Panc1 (cell line): ENCODE measurements around the gene HK1.
A peak's percentile ranks its signal among the peaks of the same experiment; 100 is the strongest.

Experiments
- POLR2AphosphoS5 ChIP-seq: IDR thresholded peaks from 2 replicates; pipeline ENCODE4 v1.6.1; 2012; ENCODE audit warnings: mild to moderate bottlenecking, low read depth, low read length, moderate library complexity
- TCF7L2 ChIP-seq: IDR thresholded peaks from 2 replicates; pipeline ENCODE4 v1.6.1; 2011; ENCODE audit warnings: mild to moderate bottlenecking, low read depth, low read length, inconsistent platforms
- TF ChIP-seq, protein P1 (sequence below): fragments of 450-650 bp; IDR thresholded peaks from 2 replicates; pipeline ENCODE4 v1.5.1; 2017; ENCODE audit warnings: mild to moderate bottlenecking
- TF ChIP-seq, protein P2 (sequence below), 2 experiments: IDR thresholded peaks; 2 replicates each; pipeline ENCODE4 v1.6.1; 2011 to 2012; ENCODE audit warnings: low read depth in 2 of 2, control low read depth in 1 of 2, low read length in 1 of 2, mild to moderate bottlenecking in 1 of 2, moderate library complexity in 1 of 2; ENCODE audit not compliant: insufficient read depth in 1 of 2

DNA sequence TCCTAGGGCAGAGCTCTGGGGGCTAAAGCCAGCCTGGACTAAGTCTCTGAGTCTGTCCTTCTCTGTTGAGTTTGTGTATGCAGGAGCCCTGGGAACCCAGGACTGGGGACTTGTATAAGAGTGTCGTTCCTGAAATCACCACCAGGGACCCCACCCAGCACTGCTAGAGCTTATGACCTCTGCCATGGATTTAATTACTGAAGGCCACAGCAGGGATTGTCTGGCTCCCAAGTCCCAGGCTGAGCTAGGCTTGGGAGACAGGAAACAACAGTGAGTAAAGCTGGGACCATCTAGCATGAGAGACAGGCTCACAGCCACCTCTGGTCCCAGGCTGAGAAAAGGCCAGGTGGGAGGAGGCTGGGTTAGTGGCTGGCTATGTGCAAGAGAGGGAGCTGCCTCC lies 171.5 kb downstream of the HK1 start:
- TF ChIP-seq, protein P1, sequence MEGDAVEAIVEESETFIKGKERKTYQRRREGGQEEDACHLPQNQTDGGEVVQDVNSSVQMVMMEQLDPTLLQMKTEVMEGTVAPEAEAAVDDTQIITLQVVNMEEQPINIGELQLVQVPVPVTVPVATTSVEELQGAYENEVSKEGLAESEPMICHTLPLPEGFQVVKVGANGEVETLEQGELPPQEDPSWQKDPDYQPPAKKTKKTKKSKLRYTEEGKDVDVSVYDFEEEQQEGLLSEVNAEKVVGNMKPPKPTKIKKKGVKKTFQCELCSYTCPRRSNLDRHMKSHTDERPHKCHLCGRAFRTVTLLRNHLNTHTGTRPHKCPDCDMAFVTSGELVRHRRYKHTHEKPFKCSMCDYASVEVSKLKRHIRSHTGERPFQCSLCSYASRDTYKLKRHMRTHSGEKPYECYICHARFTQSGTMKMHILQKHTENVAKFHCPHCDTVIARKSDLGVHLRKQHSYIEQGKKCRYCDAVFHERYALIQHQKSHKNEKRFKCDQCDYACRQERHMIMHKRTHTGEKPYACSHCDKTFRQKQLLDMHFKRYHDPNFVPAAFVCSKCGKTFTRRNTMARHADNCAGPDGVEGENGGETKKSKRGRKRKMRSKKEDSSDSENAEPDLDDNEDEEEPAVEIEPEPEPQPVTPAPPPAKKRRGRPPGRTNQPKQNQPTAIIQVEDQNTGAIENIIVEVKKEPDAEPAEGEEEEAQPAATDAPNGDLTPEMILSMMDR, result peak; percentile 91
- TF ChIP-seq POLR2AphosphoS5, result no peak; the same call in 1 of the 2 replicates
- TF ChIP-seq, protein P2, sequence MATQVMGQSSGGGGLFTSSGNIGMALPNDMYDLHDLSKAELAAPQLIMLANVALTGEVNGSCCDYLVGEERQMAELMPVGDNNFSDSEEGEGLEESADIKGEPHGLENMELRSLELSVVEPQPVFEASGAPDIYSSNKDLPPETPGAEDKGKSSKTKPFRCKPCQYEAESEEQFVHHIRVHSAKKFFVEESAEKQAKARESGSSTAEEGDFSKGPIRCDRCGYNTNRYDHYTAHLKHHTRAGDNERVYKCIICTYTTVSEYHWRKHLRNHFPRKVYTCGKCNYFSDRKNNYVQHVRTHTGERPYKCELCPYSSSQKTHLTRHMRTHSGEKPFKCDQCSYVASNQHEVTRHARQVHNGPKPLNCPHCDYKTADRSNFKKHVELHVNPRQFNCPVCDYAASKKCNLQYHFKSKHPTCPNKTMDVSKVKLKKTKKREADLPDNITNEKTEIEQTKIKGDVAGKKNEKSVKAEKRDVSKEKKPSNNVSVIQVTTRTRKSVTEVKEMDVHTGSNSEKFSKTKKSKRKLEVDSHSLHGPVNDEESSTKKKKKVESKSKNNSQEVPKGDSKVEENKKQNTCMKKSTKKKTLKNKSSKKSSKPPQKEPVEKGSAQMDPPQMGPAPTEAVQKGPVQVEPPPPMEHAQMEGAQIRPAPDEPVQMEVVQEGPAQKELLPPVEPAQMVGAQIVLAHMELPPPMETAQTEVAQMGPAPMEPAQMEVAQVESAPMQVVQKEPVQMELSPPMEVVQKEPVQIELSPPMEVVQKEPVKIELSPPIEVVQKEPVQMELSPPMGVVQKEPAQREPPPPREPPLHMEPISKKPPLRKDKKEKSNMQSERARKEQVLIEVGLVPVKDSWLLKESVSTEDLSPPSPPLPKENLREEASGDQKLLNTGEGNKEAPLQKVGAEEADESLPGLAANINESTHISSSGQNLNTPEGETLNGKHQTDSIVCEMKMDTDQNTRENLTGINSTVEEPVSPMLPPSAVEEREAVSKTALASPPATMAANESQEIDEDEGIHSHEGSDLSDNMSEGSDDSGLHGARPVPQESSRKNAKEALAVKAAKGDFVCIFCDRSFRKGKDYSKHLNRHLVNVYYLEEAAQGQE (IDR thresholded peaks at IDR 0.05; ENCODE audit: insufficient read depth in 1 of 2, low read depth in 2 of 2, low read length in 1 of 2), result no peak
- no peak for TF ChIP-seq TCF7L2
